22Rv1 (cell line): ENCODE measurements around the gene PIK3R1.

Experiments
- CTCF ChIP-seq: fragments of 450-650 bp; IDR thresholded peaks from 2 replicates; pipeline ENCODE4 v1.5.1; 2017; ENCODE audit warnings: mild to moderate bottlenecking
- ZFX ChIP-seq: fragments of 450-650 bp; IDR thresholded peaks from 2 replicates; pipeline ENCODE4 v1.6.1; 2017; ENCODE audit warnings: antibody characterized with exemption, borderline replicate concordance

DNA sequence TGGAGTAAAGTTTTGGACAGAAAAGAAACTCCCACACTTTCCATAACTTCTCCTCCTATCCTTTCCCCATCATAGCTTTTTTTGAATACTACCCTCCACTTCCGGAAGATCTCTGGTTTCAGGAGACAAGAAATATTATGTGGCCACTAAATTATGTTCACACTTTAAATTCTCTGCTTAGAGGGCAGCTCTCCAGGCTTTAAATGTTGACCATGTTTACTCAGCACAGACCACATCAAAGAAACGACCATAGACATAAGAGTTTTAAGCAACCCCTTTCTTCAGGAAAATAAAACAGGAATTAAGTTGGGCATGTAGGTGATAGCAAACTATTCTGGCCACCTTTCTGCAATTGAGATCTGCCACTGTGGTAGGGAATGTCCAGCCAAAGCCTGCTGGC is 97.8 kb downstream of the PIK3R1 start:
- no peak for TF ChIP-seq CTCF
- TF ChIP-seq ZFX = no peak
